Esophagus (tissue), 2 donors: ENCODE results near the gene VBP1. TPM values are rescaled to one million over a fixed set of nuclear protein-coding genes. Genes with fewer than 3 reads are reported as not detected.
"Not testable (repeated sequence)": the region's sequence is repeated elsewhere in the genome, so short reads cannot be mapped to it uniquely, and the experiment has no call there.

Experiments used
- H3K27ac ChIP-seq, 2 donors: one replicate each; pipeline ENCODE4 v1.5.1; 2013; ENCODE audit warnings: low read depth in 2 of 2, mild to moderate bottlenecking in 2 of 2, inconsistent platforms in 1 of 2, low read length in 1 of 2, moderate library complexity in 1 of 2
- H3K27me3 ChIP-seq, 2 donors: one replicate each; pipeline ENCODE4 v1.6.1; 2013; ENCODE audit warnings: low read length in 2 of 2, control low read depth in 1 of 2, mild to moderate bottlenecking in 1 of 2; ENCODE audit not compliant: insufficient read depth in 2 of 2, control insufficient read depth in 1 of 2
- H3K36me3 ChIP-seq, 2 donors: one replicate each; pipeline ENCODE4 v1.6.1; 2013; ENCODE audit warnings: low read length in 1 of 2; ENCODE audit not compliant: control insufficient read depth in 2 of 2, insufficient read depth in 2 of 2
- H3K4me1 ChIP-seq, 2 donors: one replicate each; pipeline ENCODE4 v1.6.1; 2013; ENCODE audit warnings: low read length in 1 of 2; ENCODE audit not compliant: control insufficient read depth in 2 of 2, insufficient read depth in 2 of 2
- H3K4me3 ChIP-seq, 2 donors: one replicate each; pipeline ENCODE4 v1.5.1; 2013; ENCODE audit warnings: low read length in 2 of 2, mild to moderate bottlenecking in 2 of 2, low read depth in 1 of 2, moderate library complexity in 1 of 2
- H3K9me3 ChIP-seq, 2 donors: one replicate each; pipeline ENCODE4 v1.6.1; 2013; ENCODE audit warnings: mild to moderate bottlenecking in 2 of 2, low read depth in 1 of 2, low read length in 1 of 2, moderate library complexity in 1 of 2; ENCODE audit not compliant: control insufficient read depth in 2 of 2, insufficient read depth in 1 of 2
- WGBS, 2 donors: extraction: QIAGEN DNeasy Blood & Tissue Kit; methylation state at CpG; one replicate each; pipeline ENCODE4 v1.1.7; 2013; 5-methylcytosine and 5-hydroxymethylcytosine counted together
- polyA plus RNA-seq, 2 donors: library from polyadenylated mRNA; stranded (reverse); fragments of 200-250 nt; gene quantifications; one replicate each; pipeline ENCODE4 v1.2.3, GENCODE V29; 2013
- donor health status: healthy with polysubstance abuse.
- donor health status: Bipolar disorder and iron deficiency.

VBP1 gene
- polyA plus RNA-seq, 2 donors: 21.2 to 28.2 TPM

DNA sequence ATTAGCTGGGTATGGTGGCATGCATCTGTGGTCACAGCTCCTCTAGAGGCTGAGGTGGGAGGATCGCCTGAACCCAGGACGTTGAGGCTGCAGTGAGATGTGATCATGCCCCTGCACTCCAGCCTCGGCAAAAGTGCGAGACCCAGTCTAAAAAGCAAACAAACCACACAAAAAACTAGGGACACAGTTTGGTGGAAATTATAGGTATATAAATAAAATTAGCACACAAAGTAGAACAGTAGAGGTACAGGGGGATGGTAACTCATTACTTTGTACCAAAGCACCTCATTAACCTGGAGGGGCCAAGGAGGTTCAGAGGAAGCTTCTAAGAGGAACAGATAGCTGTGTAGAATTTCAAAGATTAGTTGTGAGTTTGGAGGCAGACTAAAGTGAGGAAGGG lies 5.1 kb downstream of the VBP1 start:
- Histone ChIP-seq H3K4me1 (no peaks in the 10 kb centered on the region), H3K36me3 (no peaks in the 10 kb centered on the region), H3K27ac (no peak overlapping the region), H3K9me3 (no peaks in the 10 kb centered on the region), H3K4me3 (no peak overlapping the region), H3K27me3 (no peaks in the 10 kb centered on the region)
- 96 to 99% methylated on average over 4 of the region's 4 CpGs for WGBS, 2 donors

DNA sequence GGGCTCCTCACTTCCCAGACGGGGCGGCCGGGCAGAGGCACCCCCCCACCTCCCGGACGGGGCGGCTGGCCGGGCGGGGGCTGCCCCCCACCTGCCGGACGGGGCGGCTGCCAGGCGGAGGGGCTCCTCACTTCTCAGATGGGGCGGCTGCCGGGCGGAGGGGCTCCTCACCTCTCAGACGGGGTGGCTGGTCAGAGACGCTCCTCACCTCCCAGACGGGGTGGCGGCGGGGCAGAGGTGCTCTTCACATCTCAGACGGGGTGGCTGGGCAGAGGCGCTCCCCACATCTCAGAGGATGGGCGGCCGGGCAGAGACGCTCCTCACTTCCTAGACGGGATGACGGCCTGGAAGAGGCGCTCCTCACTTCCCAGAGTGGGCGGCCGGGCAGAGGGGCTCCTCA lies 7.5 kb downstream of the VBP1 start:
- not testable (repeated sequence) for H3K9me3 ChIP-seq, H3K27ac ChIP-seq, H3K4me3 ChIP-seq, H3K36me3 ChIP-seq, H3K27me3 ChIP-seq, H3K4me1 ChIP-seq
- 92 to 98% methylated on average over 26 to 30 of the region's 30 CpGs for WGBS, 2 donors

DNA sequence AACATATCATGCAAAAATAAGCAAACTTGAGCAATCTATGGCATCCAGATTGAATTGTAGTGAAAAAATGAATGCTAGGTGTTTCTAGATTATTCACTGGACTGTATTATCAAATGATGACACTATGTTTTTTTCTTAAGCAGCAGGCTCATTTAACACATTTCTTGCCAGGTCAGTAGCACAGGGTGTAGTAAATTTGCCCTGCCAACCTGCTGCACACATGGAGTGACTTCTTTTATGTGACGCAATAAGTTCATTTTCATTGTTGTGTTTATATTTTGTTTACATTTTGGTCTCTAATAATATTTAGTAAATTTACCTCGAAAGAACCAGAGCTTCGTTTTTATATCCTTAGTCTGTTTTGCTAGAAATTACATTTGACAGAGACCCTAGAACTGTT lies 9.5 kb downstream of the VBP1 start:
- H3K36me3 ChIP-seq: peaks cover 0 to 2% of the 10 kb centered on the region in 2 donors
- WGBS, 2 donors: 84 to 86% methylated on average over 3 of the region's 3 CpGs

DNA sequence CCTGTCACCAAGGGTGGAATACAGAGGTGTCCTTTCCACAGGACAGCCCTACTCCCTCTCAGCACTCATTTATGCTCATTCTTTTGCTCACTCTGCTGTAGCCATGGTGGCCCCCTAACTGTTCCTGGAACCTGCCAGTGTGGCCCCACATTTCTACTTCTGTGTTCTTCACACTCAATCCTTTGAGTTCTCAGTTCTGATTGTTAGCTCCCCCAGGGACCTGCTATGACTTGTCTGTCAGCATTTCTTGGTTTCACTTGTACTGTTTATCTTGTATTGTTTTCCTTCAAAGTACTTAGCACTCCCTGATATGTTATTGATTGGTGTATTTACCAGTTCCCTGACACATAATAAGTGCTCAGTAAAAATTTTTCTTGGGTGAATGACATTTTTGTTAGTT lies 14.9 kb downstream of the VBP1 start:
- Histone ChIP-seq H3K36me3 (peaks cover 0 to 3% of the 10 kb centered on the region in 2 donors), H3K4me3 (no peak overlapping the region), H3K9me3 (no peaks in the 10 kb centered on the region), H3K27ac (no peak overlapping the region), H3K27me3 (no peaks in the 10 kb centered on the region), H3K4me1 (no peaks in the 10 kb centered on the region)

More for the DNA sequence above, 9.5 kb downstream of the VBP1 start:
- Histone ChIP-seq H3K27ac (no peak overlapping the region), H3K9me3 (no peaks in the 10 kb centered on the region), H3K4me3 (no peak overlapping the region), H3K4me1 (no peaks in the 10 kb centered on the region), H3K27me3 (no peaks in the 10 kb centered on the region)

DNA sequence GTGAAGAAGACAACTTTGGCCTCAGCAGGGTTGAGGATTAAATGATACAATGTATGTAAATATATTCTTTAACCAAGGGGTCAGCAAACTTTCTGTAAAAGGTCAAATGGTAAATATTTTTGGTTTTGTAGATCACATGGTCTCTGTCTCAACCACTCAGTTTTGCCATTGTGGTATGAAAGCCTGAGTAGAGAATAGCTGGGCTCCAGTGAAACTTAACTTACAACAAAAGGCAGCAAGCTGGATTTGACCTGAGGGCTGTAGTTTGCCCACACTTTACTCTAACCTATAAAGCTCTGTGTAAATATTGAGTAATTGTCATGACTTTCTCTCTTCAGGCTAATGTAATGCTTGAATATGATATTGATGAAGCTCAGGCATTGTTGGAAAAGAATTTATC lies 19.6 kb downstream of the VBP1 start:
- Histone ChIP-seq H3K27me3 (no peaks in the 10 kb centered on the region), H3K4me3 (no peak overlapping the region), H3K27ac (no peak overlapping the region), H3K4me1 (no peaks in the 10 kb centered on the region), H3K9me3 (no peaks in the 10 kb centered on the region), H3K36me3 (peaks cover 0 to 4% of the 10 kb centered on the region in 2 donors)

DNA sequence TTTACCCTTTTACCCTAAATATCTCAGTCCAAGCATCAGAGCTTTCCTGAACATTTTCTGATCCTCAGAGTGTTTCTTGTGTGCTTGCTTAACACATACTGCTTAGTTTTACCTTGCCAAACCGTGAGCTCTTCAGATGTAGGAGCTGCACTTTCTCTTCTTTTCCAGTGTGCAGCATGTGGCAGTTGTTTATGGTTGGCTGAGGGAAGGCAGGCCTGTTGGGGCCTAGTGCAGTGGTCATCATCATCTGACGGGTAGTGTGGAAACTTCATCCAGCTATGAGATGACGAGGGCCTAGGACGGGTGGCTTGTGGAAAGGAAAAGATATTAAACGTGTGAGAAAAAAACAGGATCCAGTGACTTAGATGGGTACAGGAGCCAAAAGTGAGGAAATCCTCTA lies 21.5 kb downstream of the VBP1 start:
- peaks cover 0 to 4% of the 10 kb centered on the region in 2 donors for H3K36me3 ChIP-seq
- H3K27me3 ChIP-seq: no peaks in the 10 kb centered on the region
- no peaks in the 10 kb centered on the region for H3K9me3 ChIP-seq
- H3K4me3 ChIP-seq: no peak overlapping the region
- WGBS, 2 donors: 77 to 89% methylated on average over 5 of the region's 5 CpGs
- H3K27ac ChIP-seq: no peak overlapping the region
- no peaks in the 10 kb centered on the region for H3K4me1 ChIP-seq

DNA sequence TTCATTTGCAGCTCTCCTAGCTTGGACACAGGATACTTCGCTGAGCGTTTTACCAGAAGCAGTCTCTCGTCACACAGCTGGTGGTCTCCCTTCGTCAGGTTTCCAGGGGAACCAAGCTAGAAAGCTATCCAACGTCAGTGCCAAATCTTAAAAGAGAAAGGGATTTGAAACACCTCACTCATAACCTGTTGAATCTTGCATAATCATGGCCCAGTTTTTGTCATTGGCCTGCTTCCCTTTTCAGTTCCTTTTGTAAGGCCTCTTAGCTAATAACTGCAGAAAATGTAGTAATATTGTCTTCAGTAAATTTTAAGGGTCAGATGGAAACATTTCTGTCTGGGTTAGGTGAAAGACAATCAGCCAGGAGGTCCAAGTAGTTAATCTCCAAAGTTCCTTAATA lies 26.0 kb downstream of the VBP1 start:
- Histone ChIP-seq H3K36me3 (no peaks in the 10 kb centered on the region), H3K9me3 (no peaks in the 10 kb centered on the region), H3K27ac (no peak overlapping the region), H3K4me1 (no peaks in the 10 kb centered on the region), H3K4me3 (no peak overlapping the region), H3K27me3 (no peaks in the 10 kb centered on the region)
- 49 to 75% methylated on average over 5 of the region's 5 CpGs for WGBS, 2 donors

DNA sequence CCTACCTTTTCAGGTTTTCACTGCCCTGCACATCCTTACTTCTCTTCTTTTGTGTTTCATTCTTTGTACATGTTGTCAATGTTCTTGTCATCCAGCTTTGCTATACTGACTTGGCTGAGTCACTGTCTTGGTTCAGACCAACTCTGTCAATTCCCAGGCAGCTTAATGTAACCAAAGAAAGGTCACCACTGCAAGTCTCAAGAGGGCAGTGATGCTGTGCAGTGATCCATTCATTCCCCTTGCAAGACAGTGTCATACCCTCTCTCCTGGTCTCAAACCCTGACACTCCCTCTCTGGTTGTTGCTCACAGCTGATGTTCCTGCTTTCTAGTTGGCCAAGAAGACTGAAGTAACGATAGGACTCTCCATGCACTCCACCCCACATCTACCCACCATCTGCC lies 30.5 kb downstream of the VBP1 start:
- Histone ChIP-seq H3K4me3 (no peak overlapping the region), H3K4me1 (no peaks in the 10 kb centered on the region), H3K9me3 (no peaks in the 10 kb centered on the region), H3K27ac (no peak overlapping the region), H3K27me3 (no peaks in the 10 kb centered on the region), H3K36me3 (no peaks in the 10 kb centered on the region)
- WGBS, 2 donors: 67 to 88% methylated on average over 1 of the region's 1 CpG

DNA sequence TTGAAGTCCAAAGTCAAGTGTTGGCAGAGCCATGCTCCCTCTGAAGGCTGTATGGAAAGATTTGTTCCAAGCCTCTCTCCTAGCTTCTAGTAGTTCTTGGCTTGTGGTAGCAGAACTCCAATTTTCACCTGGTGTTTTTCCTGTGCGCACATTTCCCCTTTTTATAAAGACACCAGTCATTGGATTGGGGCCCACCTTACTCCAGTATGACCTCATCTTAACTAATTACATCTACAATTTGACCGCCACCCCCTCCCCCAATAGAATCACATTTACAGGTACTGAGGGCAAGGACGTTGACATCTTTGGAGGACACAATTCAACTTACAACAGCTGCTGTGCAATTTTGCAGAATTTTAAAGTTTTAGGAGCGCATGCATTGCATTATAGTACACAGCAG lies 31.2 kb downstream of the VBP1 start:
- 64 to 83% methylated on average over 4 of the region's 4 CpGs for WGBS, 2 donors
- Histone ChIP-seq H3K27ac (no peak overlapping the region), H3K4me3 (no peak overlapping the region), H3K36me3 (no peaks in the 10 kb centered on the region), H3K9me3 (no peaks in the 10 kb centered on the region), H3K27me3 (no peaks in the 10 kb centered on the region), H3K4me1 (no peaks in the 10 kb centered on the region)

DNA sequence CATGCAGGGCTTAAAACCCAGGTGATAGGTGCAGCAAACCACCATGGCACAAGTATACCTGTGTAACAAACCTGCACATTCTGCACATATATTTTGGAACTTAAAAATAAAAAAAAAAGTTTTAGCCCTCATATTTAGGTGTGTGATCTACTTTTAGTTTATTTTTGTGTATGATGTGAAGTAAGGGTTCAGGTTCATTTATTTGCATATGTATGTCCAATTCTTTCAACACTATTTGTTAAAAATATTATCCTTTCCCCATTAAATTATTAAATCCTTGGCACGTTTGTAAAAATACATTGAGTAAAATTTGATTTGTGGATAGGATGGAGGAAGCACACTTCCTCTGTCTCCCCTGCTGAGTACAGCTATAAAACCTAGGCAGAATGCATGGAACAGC lies 35.1 kb downstream of the VBP1 start:
- WGBS, 2 donors: 57 to 59% methylated on average over 1 of the region's 1 CpG
- H3K4me3 ChIP-seq: no peak overlapping the region

More for the DNA sequence above, 35.1 kb downstream of the VBP1 start:
- Histone ChIP-seq H3K4me1 (no peaks in the 10 kb centered on the region), H3K27ac (no peak overlapping the region), H3K36me3 (no peaks in the 10 kb centered on the region), H3K9me3 (no peaks in the 10 kb centered on the region), H3K27me3 (no peaks in the 10 kb centered on the region)
